GOT3 (cell line): ENCODE results near the gene MNT.

Experiments
- DNase-seq: peaks from one replicate; lab custom pipeline; 2025; ENCODE audit warnings: mixed read lengths; lab: John Stamatoyannopoulos, UW

Gene MNT

GRCh38 chr17:2416010-2416734 lies 15.3 kb upstream of the MNT start:
- DNase-seq, result peak; percentile 70

- DNase-seq, result no peak
Observed at GRCh38 chr17:2415081-2415480, 14.2 kb upstream of the MNT start.

GRCh38 chr17:2414446-2415064 lies 13.7 kb upstream of the MNT start:
- no peak for DNase-seq

GRCh38 chr17:2412561-2413021 lies 11.7 kb upstream of the MNT start:
- DNase-seq, result no peak

GRCh38 chr17:2410951-2411350 lies 10.1 kb upstream of the MNT start:
- DNase-seq, result no peak

- DNase-seq, result peak; percentile 54
Observed at GRCh38 chr17:2406903-2407790, 6.3 kb upstream of the MNT start.

GRCh38 chr17:2406271-2406902 lies 5.5 kb upstream of the MNT start:
- no peak for DNase-seq

GRCh38 chr17:2405247-2405926 lies 4.5 kb upstream of the MNT start:
- DNase-seq, result peak; percentile 29

GRCh38 chr17:2403044-2403443 lies 2.2 kb upstream of the MNT start:
- no peak for DNase-seq

GRCh38 chr17:2402544-2402943 lies 1.7 kb upstream of the MNT start:
- DNase-seq, result no peak

GRCh38 chr17:2401426-2402221 lies 764 bp upstream of the MNT start:
- peak; percentile 99 for DNase-seq

GRCh38 chr17:2400474-2400866 lies 390 bp downstream of the MNT start:
- DNase-seq, result no peak

GRCh38 chr17:2399572-2400473 lies 1.0 kb downstream of the MNT start:
- DNase-seq, result peak; percentile 89

GRCh38 chr17:2398655-2399571 lies 1.9 kb downstream of the MNT start:
- no peak for DNase-seq

- DNase-seq, result no peak
Observed at GRCh38 chr17:2398182-2398581, 2.7 kb downstream of the MNT start.

GRCh38 chr17:2397247-2398171 lies 3.4 kb downstream of the MNT start:
- no peak for DNase-seq

GRCh38 chr17:2396568-2397246 lies 4.2 kb downstream of the MNT start:
- peak; percentile 70 for DNase-seq
